GM19324 (cell line): ENCODE measurements around the gene FOXO3B.
"Not testable (repeated sequence)": the region's sequence is repeated elsewhere in the genome, so short reads cannot be mapped to it uniquely, and the experiment has no call there.

Source experiments
- ATAC-seq: cut with Tn5 transposase; IDR thresholded peaks from one replicate; pipeline ENCODE4 v1.9.1; 2021; ENCODE audit warnings: mild to moderate bottlenecking, moderate library complexity; ENCODE audit not compliant: unreplicated experiment, low FRiP score

The FOXO3B gene

GRCh38 chr17:18661924-18662624, 20.0 kb downstream of the FOXO3B start:
- ATAC-seq, result not testable (repeated sequence)

- ATAC-seq, result not testable (repeated sequence)
These were observed 32.0 kb downstream of the FOXO3B start for GRCh38 chr17:18650094-18650493.

GRCh38 chr17:18644291-18644690, 37.8 kb downstream of the FOXO3B start, which contains the start of gene TBC1D28:
TBC1D28 (minus strand) TSS chr17:18644391; CDS start chr17:18641352, 3,039 bp downstream.
- ATAC-seq, result not testable (repeated sequence)

- not testable (repeated sequence) for ATAC-seq
These were observed 39.0 kb downstream of the FOXO3B start for GRCh38 chr17:18643124-18643523.

- not testable (repeated sequence) for ATAC-seq
These were observed 43.8 kb downstream of the FOXO3B start for GRCh38 chr17:18638357-18638756.

GRCh38 chr17:18636237-18636636, 45.9 kb downstream of the FOXO3B start:
- not testable (repeated sequence) for ATAC-seq

- not testable (repeated sequence) for ATAC-seq
These were observed 46.3 kb downstream of the FOXO3B start for GRCh38 chr17:18635773-18636172.

- ATAC-seq, result not testable (repeated sequence)
These were observed 47.4 kb downstream of the FOXO3B start for GRCh38 chr17:18634550-18635263.
